Cardiac fibroblast (primary cell): Measurements from ENCODE around the gene OR56A5.

Source experiments
- DNase-seq, 2 donors: peaks; one replicate each; pipeline versions ENCODE4 v3.0.0 to v3.0.0-alpha.2; 2010; ENCODE audit warnings: low read depth in 2 of 2
- H3K4me3 ChIP-seq, 2 donors: replicated peaks in 1 of 2; 1 replicate in 1 of 2; 2 replicates in 1 of 2; pipeline ENCODE4 v1.5.1; 2011; ENCODE audit warnings: low read depth in 2 of 2, low read length in 2 of 2, mild to moderate bottlenecking in 2 of 2, moderate library complexity in 1 of 2
- CTCF ChIP-seq: IDR thresholded peaks from one replicate; pipeline ENCODE4 v1.5.1; 2011; ENCODE audit warnings: low read depth, mild to moderate bottlenecking, low read length, inconsistent platforms

OR56A5 gene

GRCh38 chr11:5994791-5995190 is 26.5 kb upstream of the OR56A5 start:
- H3K4me3 ChIP-seq = no peak overlapping the region
- no peak for DNase-seq
- no peak for TF ChIP-seq CTCF

GRCh38 chr11:5992604-5993251 is 24.4 kb upstream of the OR56A5 start:
- no peak overlapping the region for H3K4me3 ChIP-seq
- DNase-seq = peak; percentile 16 to 23
- TF ChIP-seq CTCF = peak; percentile 46

DNA sequence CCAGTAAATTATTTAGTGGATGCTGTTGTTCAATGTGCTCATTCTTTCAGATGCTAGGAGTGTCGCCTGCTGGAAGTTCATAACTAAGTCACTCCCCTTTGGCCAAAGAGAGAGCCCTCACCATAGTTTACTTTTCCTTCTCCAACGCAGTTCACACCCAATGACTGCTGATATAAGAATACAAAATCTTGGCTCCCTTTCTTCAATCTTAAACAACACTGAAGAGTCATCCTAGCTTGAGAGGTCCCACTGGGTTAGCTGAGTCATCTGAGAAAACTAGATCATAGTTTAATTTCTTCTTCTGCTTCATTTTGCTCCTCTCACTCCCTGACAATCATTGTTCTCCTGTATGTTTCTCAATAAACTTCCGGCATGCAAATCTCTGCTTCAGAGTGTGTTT is 23.9 kb upstream of the OR56A5 start:
- DNase-seq = peak in 1 of 2 donors; percentile 23
- H3K4me3 ChIP-seq = no peak overlapping the region
- no peak for TF ChIP-seq CTCF

GRCh38 chr11:5989203-5989602 is 20.9 kb upstream of the OR56A5 start:
- TF ChIP-seq CTCF = no peak
- DNase-seq = no peak
- H3K4me3 ChIP-seq = no peak overlapping the region

GRCh38 chr11:5986885-5987284 is 18.6 kb upstream of the OR56A5 start, which contains the start of gene OR52L1:
Gene OR52L1 (minus strand): TSS chr11:5986985. CDS start chr11:5986930, 55 bp downstream.
- H3K4me3 ChIP-seq = no peak within 1 kb of the TSS
- no peak for TF ChIP-seq CTCF

DNA sequence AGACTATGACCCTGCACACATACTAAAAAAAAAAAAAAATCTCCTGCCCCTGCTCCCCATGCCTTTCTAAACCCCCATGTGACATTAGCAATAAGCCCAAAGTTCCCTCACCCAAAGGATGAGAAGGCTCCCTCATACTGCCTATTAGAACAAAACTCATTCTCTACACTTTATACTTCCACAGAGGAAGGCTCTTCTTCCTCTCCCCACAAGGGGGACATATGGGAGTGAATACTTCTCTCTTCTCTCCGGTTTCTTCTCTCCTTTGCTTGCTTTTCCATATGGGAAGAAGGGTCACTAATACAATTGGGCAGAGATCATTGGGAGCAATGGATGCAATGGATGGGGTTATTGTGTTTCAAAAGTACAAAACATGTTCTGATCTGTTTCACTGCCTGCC is 15.1 kb upstream of the OR56A5 start:
- no peak overlapping the region for H3K4me3 ChIP-seq
- DNase-seq = no peak
- TF ChIP-seq CTCF = no peak

More at GRCh38 chr11:5986885-5987284, 18.6 kb upstream of the OR56A5 start, which contains the start of gene OR52L1:
- DNase-seq = no peak

DNA sequence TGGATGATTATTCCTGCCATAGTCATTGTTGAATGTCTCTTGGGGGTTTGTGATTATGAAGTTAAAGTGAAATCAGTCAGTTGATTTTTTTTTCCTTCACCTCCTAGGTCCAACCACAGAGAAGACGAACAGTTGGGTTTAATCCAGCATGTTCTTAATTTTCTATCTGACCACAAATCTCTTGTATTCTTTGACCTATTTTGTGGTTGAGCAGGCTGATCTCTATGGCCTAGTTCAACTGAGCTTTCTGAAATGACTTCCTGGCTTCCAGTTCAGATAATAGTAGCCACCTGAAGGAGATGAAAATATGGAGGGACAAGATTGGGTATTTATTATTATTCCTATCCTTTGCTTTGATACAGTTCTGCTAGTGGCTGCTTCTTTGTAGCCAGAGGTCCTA is 5.2 kb upstream of the OR56A5 start:
- no peak for DNase-seq
- no peak overlapping the region for H3K4me3 ChIP-seq
- no peak for TF ChIP-seq CTCF
